ENCODE data around the gene SNRNP40. TPM values are rescaled to one million over a fixed set of nuclear protein-coding genes. Genes with fewer than 3 reads are reported as not detected.
A peak's percentile ranks its signal among the peaks of the same experiment; 100 is the strongest.
"Not testable (repeated sequence)": the region's sequence is repeated elsewhere in the genome, so short reads cannot be mapped to it uniquely, and the experiment has no call there.

SNRNP40 gene
- total RNA-seq, 1 donor from 2014 or later, result 38.1 TPM

DNA sequence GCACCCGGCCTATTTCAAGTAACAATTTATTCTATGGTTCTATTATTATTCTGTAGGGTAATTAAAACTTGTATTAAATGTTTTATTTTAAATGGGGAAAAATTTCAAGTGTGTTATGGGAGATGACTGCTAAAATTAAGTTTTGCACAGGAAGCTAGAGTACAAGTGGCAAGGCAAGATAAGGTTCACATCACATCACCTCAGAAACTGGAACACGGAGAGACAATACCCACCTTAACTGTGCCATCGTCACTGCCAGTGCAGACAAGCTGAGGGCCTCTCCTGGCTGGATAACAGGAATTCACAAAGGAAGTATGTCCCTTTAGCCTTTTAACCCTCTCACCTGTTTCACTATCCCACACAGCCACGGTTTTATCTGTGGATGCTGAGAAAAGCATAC lies 7.6 kb downstream of the SNRNP40 start:
- H3K36me3 ChIP-seq, result peaks cover 0 to 70% of the 10 kb centered on the region in 2 donors
- H3K27me3 ChIP-seq, result no peaks in the 10 kb centered on the region
- H3K4me3 ChIP-seq, result no peak overlapping the region
- H3K27ac ChIP-seq, result no peak overlapping the region
- H3K9me3 ChIP-seq, result no peaks in the 10 kb centered on the region
- TF ChIP-seq, protein P1, sequence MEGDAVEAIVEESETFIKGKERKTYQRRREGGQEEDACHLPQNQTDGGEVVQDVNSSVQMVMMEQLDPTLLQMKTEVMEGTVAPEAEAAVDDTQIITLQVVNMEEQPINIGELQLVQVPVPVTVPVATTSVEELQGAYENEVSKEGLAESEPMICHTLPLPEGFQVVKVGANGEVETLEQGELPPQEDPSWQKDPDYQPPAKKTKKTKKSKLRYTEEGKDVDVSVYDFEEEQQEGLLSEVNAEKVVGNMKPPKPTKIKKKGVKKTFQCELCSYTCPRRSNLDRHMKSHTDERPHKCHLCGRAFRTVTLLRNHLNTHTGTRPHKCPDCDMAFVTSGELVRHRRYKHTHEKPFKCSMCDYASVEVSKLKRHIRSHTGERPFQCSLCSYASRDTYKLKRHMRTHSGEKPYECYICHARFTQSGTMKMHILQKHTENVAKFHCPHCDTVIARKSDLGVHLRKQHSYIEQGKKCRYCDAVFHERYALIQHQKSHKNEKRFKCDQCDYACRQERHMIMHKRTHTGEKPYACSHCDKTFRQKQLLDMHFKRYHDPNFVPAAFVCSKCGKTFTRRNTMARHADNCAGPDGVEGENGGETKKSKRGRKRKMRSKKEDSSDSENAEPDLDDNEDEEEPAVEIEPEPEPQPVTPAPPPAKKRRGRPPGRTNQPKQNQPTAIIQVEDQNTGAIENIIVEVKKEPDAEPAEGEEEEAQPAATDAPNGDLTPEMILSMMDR (IDR thresholded peaks at IDR 0.05), result no peak
- TF ChIP-seq POLR2A (IDR thresholded peaks at IDR 0.05) (no peak), POLR2AphosphoS5 (IDR thresholded peaks at IDR 0.05; ENCODE audit: insufficient read depth in 1 of 2, low read depth in 1 of 2) (no peak)
- no peaks in the 10 kb centered on the region for H3K4me1 ChIP-seq
- no peak for DNase-seq (ENCODE audit: extremely low spot score in 2 of 2)
- intact Hi-C loops (cut with DNase I), result no loop called here

DNA sequence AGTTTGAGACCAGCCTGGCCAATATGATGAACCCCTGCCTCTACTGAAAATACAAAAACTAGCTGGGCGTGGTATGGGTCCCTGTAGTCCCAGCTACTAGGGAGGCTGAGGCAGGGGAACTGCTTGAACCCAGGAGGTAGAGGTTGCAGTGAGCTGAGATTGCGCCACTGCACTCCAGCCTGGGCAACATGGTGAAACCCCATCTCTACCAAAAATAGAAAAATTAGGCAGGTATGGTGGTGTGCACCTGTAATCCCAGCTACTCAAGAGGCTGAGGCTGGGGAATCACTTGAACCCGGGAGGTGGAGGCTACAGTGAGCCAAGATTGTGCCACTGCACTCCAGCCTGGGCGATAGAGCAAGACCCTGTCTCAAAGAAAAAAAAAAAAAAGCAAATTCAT lies 8.8 kb downstream of the SNRNP40 start:
- DNase-seq (ENCODE audit: extremely low spot score in 2 of 2); H3K4me3 ChIP-seq; H3K4me1 ChIP-seq; intact Hi-C loops (cut with DNase I); H3K27ac ChIP-seq; H3K9me3 ChIP-seq; H3K27me3 ChIP-seq: not testable (repeated sequence)
- H3K36me3 ChIP-seq, result peaks cover 0 to 65% of the 10 kb centered on the region in 2 donors

DNA sequence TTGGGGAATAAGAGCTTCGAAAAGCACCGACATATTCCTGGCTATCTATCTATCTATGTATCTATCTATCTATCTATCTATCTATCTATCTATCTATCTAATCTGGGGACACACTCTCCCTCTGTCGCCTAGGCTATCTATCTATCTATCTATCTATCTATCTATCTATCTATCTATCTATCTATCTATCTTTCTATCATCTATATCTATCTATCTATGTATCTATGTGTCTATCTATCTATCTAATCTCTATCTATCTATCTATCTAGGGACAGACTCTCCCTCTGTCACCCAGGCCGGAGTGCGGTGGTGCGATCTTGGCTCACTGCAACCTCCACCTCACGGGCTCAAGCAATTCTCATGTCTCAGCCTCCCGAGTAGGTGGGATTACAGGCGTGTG lies 14.2 kb downstream of the SNRNP40 start:
- DNase-seq (ENCODE audit: extremely low spot score in 2 of 2); H3K27me3 ChIP-seq; H3K9me3 ChIP-seq; H3K4me3 ChIP-seq; intact Hi-C loops (cut with DNase I); H3K4me1 ChIP-seq; H3K27ac ChIP-seq: not testable (repeated sequence)
- peaks cover 0 to 53% of the 10 kb centered on the region in 2 donors for H3K36me3 ChIP-seq

DNA sequence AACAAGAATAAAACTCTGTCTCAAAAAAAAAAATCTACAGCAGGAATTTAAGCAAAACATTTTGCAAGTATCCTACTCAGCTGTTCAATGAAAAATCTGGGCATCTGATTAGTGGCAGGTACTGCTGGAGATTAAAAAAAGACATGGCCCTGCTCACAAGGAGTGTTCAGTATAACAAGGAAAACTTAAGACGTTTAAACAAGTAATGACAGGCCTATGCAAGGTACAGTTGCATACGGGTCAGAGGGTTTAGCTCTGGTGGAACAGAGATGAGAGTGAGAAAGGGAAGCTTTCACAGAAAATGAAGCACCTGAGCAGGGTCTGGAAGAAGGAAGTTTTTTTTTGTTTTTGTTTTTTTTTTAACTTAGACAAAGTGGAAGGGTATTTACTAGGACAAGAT lies 23.0 kb downstream of the SNRNP40 start:
- H3K27me3 ChIP-seq, result no peaks in the 10 kb centered on the region
- peaks cover 0 to 48% of the 10 kb centered on the region in 2 donors for H3K36me3 ChIP-seq
- no peak for DNase-seq (ENCODE audit: extremely low spot score in 2 of 2)
- no peak overlapping the region for H3K4me3 ChIP-seq
- no peaks in the 10 kb centered on the region for H3K4me1 ChIP-seq
- no peaks in the 10 kb centered on the region for H3K9me3 ChIP-seq
- intact Hi-C loops (cut with DNase I), result no loop called here
- H3K27ac ChIP-seq, result no peak overlapping the region
- TF ChIP-seq, protein P1 (IDR thresholded peaks at IDR 0.05), result no peak

DNA sequence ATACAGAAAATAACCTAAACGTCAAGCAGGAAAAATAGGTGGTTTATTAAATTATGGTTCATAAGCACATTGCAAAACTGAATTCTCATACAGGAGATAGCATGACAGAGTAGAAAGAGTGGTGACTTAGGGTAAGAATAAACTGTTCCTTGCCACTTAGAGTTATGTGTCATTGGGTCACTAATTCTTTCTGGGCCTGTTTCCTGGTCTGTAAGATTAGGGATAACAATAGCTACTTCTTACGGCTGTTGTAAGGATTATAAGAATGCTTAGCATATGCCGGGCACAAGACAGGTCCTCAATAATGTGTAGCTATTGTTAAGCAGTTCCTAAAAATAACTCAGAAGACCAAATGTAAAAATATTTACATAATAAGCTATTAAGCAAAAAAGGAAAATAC lies 24.2 kb downstream of the SNRNP40 start:
- peaks cover 0 to 48% of the 10 kb centered on the region in 2 donors for H3K36me3 ChIP-seq

DNA sequence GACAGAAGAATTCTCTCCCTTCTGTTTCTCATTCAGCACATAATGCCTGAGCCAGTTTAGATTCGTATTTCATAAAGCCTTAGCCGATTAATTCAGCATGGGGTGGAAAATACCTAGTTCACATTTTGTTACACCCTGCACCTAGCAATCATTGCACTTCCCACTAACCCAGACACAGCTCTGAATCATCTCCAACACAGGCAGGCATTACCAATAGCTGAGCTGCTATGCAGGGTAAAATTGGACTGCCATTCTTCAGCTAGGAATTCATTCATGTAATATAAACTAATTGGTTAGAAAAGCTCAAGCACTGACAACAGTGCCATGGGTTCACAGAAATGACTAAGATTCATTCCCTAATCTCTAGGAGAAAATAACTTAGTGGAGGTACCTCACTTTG lies 30.0 kb downstream of the SNRNP40 start:
- Histone ChIP-seq H3K9me3 (no peaks in the 10 kb centered on the region), H3K27me3 (no peaks in the 10 kb centered on the region), H3K4me1 (no peaks in the 10 kb centered on the region), H3K27ac (no peak overlapping the region), H3K4me3 (no peak overlapping the region), H3K36me3 (peaks cover 0 to 53% of the 10 kb centered on the region in 2 donors)
- TF ChIP-seq POLR2AphosphoS5 (IDR thresholded peaks at IDR 0.05; ENCODE audit: insufficient read depth in 1 of 2, low read depth in 1 of 2), result no peak
- TF ChIP-seq POLR2A (IDR thresholded peaks at IDR 0.05), result no peak
- TF ChIP-seq, protein P1 (IDR thresholded peaks at IDR 0.05), result no peak
- DNase-seq (ENCODE audit: extremely low spot score in 2 of 2), result no peak
- intact Hi-C loops (cut with DNase I), result no loop called here

More for the DNA sequence above, 24.2 kb downstream of the SNRNP40 start:
- intact Hi-C loops (cut with DNase I), result no loop called here
- no peaks in the 10 kb centered on the region for H3K4me1 ChIP-seq
- no peaks in the 10 kb centered on the region for H3K9me3 ChIP-seq
- H3K27me3 ChIP-seq, result no peaks in the 10 kb centered on the region
- no peak for DNase-seq (ENCODE audit: extremely low spot score in 2 of 2)
- no peak overlapping the region for H3K4me3 ChIP-seq
- TF ChIP-seq, protein P1 (IDR thresholded peaks at IDR 0.05), result no peak
- TF ChIP-seq POLR2AphosphoS5 (IDR thresholded peaks at IDR 0.05; ENCODE audit: insufficient read depth in 1 of 2, low read depth in 1 of 2), result peak in 1 of 2 donors; percentile 33
- no peak overlapping the region for H3K27ac ChIP-seq
